ENCODE results near the gene FYN. TPM values are rescaled to one million over a fixed set of nuclear protein-coding genes. Genes with fewer than 3 reads are reported as not detected.
"Not testable (repeated sequence)": the region's sequence is repeated elsewhere in the genome, so short reads cannot be mapped to it uniquely, and the experiment has no call there.

The FYN gene
- total RNA-seq, 1 experiment from 2014 or later, result not detected

GRCh38 chr6:111800259-111800765 lies 72.9 kb downstream of the FYN start:
- in situ Hi-C loops (cut with HindIII; ENCODE audit: low sequenced_read_pairs), result no loop called here
- no peak for DNase-seq (ENCODE audit: low spot score)

- in situ Hi-C loops (cut with HindIII; ENCODE audit: low sequenced_read_pairs), result no loop called here
- no peak for DNase-seq (ENCODE audit: low spot score)
Measured at GRCh38 chr6:111799576-111800258, 73.5 kb downstream of the FYN start.

GRCh38 chr6:111798281-111798725 lies 74.9 kb downstream of the FYN start:
- in situ Hi-C loops (cut with HindIII; ENCODE audit: low sequenced_read_pairs), result no loop called here
- DNase-seq (ENCODE audit: low spot score), result no peak

GRCh38 chr6:111796310-111796918 lies 76.8 kb downstream of the FYN start:
- DNase-seq (ENCODE audit: low spot score), result no peak
- in situ Hi-C loops (cut with HindIII; ENCODE audit: low sequenced_read_pairs), result no loop called here

GRCh38 chr6:111795558-111795957 lies 77.7 kb downstream of the FYN start:
- in situ Hi-C loops (cut with HindIII; ENCODE audit: low sequenced_read_pairs), result no loop called here
- DNase-seq (ENCODE audit: low spot score), result no peak

- no peak for DNase-seq (ENCODE audit: low spot score)
- in situ Hi-C loops (cut with HindIII; ENCODE audit: low sequenced_read_pairs), result no loop called here
Measured at GRCh38 chr6:111794727-111795452, 78.4 kb downstream of the FYN start.

- in situ Hi-C loops (cut with HindIII; ENCODE audit: low sequenced_read_pairs), result no loop called here
- no peak for DNase-seq (ENCODE audit: low spot score)
Measured at GRCh38 chr6:111794300-111794699, 79.0 kb downstream of the FYN start.

GRCh38 chr6:111793711-111794111 lies 79.5 kb downstream of the FYN start:
- in situ Hi-C loops (cut with HindIII; ENCODE audit: low sequenced_read_pairs), result no loop called here
- no peak for DNase-seq (ENCODE audit: low spot score)

- in situ Hi-C loops (cut with HindIII; ENCODE audit: low sequenced_read_pairs), result no loop called here
- no peak for DNase-seq (ENCODE audit: low spot score)
Measured at GRCh38 chr6:111792914-111793700, 80.1 kb downstream of the FYN start.

GRCh38 chr6:111792241-111792640 lies 81.0 kb downstream of the FYN start:
- no peak for DNase-seq (ENCODE audit: low spot score)
- in situ Hi-C loops (cut with HindIII; ENCODE audit: low sequenced_read_pairs), result no loop called here

- peak; percentile 44 for DNase-seq (ENCODE audit: low spot score)
- in situ Hi-C loops (cut with HindIII; ENCODE audit: low sequenced_read_pairs), result no loop called here
Measured at GRCh38 chr6:111791415-111791814, 81.8 kb downstream of the FYN start.

GRCh38 chr6:111789598-111789997 lies 83.7 kb downstream of the FYN start:
- in situ Hi-C loops (cut with HindIII; ENCODE audit: low sequenced_read_pairs), result no loop called here

GRCh38 chr6:111788379-111789276 lies 84.6 kb downstream of the FYN start:
- in situ Hi-C loops (cut with HindIII; ENCODE audit: low sequenced_read_pairs), result no loop called here
- no peak for DNase-seq (ENCODE audit: low spot score)

More at GRCh38 chr6:111789598-111789997, 83.7 kb downstream of the FYN start:
- no peak for DNase-seq (ENCODE audit: low spot score)

- DNase-seq (ENCODE audit: low spot score); in situ Hi-C loops (cut with HindIII; ENCODE audit: low sequenced_read_pairs): not testable (repeated sequence)
Measured at GRCh38 chr6:111786151-111786550, 87.1 kb downstream of the FYN start.

GRCh38 chr6:111784433-111784832 lies 88.8 kb downstream of the FYN start:
- in situ Hi-C loops (cut with HindIII; ENCODE audit: low sequenced_read_pairs), result no loop called here
- peak; percentile 93 for DNase-seq (ENCODE audit: low spot score)

- DNase-seq (ENCODE audit: low spot score), result no peak
- in situ Hi-C loops (cut with HindIII; ENCODE audit: low sequenced_read_pairs), result no loop called here
Measured at GRCh38 chr6:111782887-111783466, 90.3 kb downstream of the FYN start.

- DNase-seq (ENCODE audit: low spot score), result no peak
- in situ Hi-C loops (cut with HindIII; ENCODE audit: low sequenced_read_pairs), result no loop called here
Measured at GRCh38 chr6:111782192-111782809, 91.0 kb downstream of the FYN start.

Data from G401 (cell line).